Epithelial cell of proximal tubule (primary cell): Measurements from ENCODE around the gene PPP2R2D. TPM values are rescaled to one million over a fixed set of nuclear protein-coding genes. Genes with fewer than 3 reads are reported as not detected.
A peak's percentile ranks its signal among the peaks of the same experiment; 100 is the strongest.

ENCODE experiments used
- DNase-seq: peaks from one replicate; pipeline ENCODE4 v3.0.0-alpha.2; 2011; ENCODE audit warnings: low read depth
- H3K4me3 ChIP-seq: 2 replicates; pipeline ENCODE4 v1.5.1; 2011; ENCODE audit warnings: low read depth, mild to moderate bottlenecking, low read length
- total RNA-seq: library from RNA; depleted of rRNA; stranded (reverse); fragments of >200 nt; gene quantifications from 2 replicates; pipeline ENCODE4 v1.2.3, GENCODE V29; 2015
- TF ChIP-seq, protein P1 (sequence below): conservative IDR thresholded peaks from 2 replicates; pipeline ENCODE4 v1.5.1; 2012; ENCODE audit warnings: low read depth, mild to moderate bottlenecking, low read length

Gene PPP2R2D
- total RNA-seq, 1 donor from 2014 or later = 28.6 TPM

DNA sequence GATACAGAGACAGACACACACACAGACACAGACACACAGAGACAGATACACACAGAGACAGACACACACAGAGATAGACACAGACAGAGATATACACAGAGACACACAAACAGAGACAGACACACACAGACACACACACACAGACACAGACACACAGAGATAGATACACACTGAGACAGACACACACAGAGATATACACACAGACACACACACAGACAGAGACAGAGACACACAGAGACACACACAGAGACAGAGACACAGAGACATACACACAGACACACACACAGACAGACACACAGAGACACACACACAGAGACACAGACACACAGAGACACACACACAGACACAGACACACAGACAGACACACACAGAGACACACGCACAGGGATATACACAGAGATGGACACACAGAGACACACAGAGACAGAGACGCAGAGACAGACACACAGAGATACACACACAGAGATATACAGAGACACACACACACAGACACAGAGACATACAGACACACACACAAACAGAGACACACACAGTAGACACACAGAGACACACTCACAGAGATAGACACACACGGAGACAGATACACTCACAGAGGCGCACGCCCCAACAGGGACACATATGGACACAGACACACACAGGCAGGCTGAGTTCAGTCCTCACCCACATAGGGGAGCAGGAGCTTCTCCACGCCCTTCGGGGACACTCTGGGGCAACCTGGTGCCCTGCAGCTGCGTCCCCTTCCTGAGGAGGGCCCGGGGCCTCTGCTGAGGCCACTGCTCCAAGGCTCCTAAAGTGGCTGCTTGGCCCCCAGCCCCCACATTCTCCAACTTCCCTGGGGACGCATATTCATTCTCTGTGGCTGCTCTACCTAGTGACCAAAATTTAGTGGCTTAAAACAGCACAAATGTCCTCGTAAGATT is 10.3 kb upstream of the PPP2R2D start:
- TF ChIP-seq, protein P1, sequence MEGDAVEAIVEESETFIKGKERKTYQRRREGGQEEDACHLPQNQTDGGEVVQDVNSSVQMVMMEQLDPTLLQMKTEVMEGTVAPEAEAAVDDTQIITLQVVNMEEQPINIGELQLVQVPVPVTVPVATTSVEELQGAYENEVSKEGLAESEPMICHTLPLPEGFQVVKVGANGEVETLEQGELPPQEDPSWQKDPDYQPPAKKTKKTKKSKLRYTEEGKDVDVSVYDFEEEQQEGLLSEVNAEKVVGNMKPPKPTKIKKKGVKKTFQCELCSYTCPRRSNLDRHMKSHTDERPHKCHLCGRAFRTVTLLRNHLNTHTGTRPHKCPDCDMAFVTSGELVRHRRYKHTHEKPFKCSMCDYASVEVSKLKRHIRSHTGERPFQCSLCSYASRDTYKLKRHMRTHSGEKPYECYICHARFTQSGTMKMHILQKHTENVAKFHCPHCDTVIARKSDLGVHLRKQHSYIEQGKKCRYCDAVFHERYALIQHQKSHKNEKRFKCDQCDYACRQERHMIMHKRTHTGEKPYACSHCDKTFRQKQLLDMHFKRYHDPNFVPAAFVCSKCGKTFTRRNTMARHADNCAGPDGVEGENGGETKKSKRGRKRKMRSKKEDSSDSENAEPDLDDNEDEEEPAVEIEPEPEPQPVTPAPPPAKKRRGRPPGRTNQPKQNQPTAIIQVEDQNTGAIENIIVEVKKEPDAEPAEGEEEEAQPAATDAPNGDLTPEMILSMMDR = no peak

DNA sequence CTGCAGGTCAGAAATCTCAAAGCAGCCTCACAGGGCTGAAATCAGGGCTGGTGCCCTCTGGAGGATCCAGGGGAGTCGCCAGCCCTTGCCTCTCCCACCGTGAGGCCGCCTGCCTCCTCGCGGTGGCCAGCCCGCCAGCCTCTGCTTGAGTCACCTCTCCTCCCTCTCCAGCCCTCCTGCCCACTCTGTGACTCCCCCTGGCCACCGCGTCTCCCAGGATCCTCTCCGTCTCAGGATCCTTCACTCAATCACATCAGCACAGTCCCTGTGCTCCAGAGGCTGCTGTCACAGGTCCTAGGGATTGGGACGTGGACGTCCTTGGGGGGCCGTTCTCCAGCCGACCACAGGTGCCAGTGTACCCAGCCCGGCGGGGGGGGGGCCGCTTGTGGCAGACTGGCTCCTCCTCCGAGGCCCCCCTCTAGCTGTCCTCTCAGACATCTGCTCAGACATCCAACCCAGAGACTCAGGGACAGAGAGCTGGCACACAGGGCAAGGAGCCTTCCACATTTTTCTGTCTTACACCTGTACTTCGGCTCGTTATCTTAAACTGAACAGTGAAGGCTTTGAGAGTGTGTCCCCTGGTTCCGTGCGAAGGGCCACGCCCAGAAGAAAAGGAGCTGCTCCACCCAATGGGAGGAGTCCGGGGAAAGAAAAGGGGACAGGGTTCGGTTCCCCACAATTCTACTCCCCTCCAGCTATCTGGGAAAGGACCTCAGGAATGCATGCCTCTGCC is 9.4 kb upstream of the PPP2R2D start:
- H3K4me3 ChIP-seq = no peak overlapping the region
- TF ChIP-seq, protein P1 = peak; percentile 36
- no peak for DNase-seq

More for the DNA sequence above, 10.3 kb upstream of the PPP2R2D start:
- DNase-seq = no peak
- H3K4me3 ChIP-seq = no peak overlapping the region

DNA sequence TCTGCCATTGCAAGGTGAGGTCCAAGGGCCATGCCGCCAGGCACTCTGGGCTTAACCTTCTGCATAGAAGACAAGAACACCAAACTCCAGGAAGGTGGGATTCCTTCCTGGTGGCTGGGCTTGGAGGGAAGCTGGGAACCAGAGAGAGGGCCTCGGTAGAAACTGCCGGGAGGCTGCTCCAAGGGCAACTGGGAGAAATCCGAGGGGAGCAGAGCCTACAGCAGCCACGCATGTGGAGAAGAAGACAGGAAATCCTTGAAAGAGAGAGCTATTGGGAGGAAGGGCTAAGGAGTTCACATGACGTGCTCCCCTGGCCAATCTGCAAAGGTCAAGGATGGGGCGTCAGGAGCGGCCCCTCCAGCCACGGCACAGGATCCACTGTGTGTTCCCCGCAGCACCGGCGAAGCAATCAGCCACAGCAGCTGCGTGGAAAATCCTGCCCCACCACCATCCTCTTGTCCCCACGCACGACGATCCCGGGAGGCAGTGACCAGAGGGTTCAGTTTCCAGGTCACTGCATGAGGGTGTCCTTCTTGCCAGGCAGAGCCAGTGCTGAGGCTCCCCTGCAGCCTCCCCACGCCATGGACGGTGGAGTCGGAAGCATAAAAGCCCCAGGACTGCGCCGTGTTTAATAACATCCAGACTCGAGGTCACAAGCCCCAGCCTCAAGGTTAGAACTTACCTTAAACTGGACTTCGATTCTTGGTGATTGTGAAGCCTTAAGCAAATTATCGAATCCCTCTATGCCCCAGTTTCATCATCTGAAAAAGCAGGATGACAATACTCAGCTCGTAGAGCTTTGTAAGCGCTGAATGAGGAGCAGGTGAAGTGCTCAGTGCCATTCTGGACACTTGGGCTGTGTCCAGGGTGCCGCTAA is 8.6 kb upstream of the PPP2R2D start:
- DNase-seq = no peak
- TF ChIP-seq, protein P1 = no peak
- H3K4me3 ChIP-seq = no peak overlapping the region

DNA sequence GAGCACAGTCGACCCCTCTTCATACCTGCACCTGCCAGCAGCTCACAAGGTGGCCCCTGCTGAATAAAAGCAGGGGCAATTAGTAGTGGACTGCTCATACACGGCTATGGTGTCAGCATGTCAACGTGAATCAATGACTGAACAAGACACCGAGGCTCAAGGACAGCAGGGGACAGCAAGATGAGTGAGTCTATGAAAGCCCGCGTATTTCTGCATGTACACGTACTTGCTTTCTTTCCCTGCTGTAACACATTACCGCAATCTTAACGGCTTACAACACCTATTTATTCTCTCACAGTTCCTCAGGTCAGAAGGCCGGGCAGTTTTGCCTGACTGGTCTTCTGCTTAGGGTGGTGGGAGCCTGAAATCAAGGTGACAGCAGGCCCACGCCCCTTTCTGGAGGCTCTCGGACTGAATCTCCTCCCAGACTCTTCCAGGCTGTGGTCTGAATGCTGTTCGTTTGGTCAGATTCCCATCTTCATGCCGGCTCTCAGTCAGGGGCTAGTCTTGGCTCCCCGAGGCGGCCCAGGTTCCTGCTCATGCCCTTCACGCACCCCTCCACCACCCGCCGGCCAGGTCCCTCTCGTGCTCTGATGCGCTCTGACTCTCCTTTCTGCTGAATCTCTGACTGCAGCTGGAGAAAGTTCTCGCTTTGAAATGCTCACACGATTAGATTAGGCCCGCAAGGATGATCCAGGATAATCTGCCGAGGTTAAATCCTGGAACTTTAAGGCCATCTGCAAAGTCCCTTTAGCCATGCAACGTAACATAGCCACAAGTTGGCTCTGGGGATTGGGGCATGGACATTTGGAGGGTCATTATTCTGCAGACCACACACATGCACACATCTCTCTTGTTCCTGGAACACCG is 7.8 kb upstream of the PPP2R2D start:
- TF ChIP-seq, protein P1 = no peak
- H3K4me3 ChIP-seq = no peak overlapping the region
- DNase-seq = no peak

DNA sequence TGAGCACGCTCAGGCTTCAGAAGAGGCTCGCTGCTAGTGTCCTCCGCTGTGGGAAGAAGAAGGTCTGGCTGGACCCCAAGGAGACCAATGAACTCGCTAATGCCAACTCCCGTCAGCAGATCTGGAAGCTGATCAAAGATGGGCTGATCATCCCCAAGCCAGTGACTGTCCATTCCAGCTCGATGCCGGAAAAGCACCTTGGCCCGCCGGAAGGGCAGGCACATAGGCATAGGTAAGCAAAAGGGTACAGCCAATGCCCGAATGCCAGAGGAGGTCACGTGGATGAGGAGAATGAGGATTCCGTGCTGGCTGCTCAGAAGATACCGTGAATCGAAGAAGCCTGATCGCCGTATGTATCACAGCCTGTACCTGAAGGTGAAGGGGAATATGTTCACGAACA is 5.7 kb upstream of the PPP2R2D start:
- TF ChIP-seq, protein P1 = no peak
- no peak for DNase-seq
- H3K4me3 ChIP-seq = no peak overlapping the region

DNA sequence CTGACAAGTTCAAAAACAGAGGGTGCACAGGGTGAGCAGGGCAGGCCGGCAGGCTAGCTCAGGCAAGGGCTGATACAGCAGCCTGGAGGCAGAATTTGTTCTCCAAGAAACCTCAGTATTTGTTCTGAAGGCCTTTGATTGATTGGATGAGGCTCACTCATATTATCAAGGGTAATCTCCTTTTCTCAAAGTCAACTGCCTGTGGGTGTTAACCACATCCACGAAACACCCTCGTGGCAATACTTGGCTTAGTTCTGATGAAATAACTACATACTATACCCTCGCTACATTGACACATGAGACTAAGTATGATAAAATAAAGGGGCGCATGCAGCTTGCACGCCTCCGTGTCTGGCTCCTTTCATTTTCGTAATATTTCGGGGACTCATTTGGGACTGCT is 4.4 kb upstream of the PPP2R2D start:
- DNase-seq = no peak
- H3K4me3 ChIP-seq = no peak overlapping the region
- TF ChIP-seq, protein P1 = no peak
